HepG2 (cell line): Measurements from ENCODE around the gene MDH2. TPM values are rescaled to one million over a fixed set of nuclear protein-coding genes. Genes with fewer than 3 reads are reported as not detected.

Source experiments
- ARHGAP35 ChIP-seq: sonication (generic); formaldehyde crosslinking; IDR thresholded peaks from 2 replicates; pipeline ENCODE4 v1.9.0; 2022; ENCODE audit warnings: mild to moderate bottlenecking, inconsistent platforms, moderate library complexity, missing genetic modification reagents, borderline replicate concordance
- ARNTL ChIP-seq: sonication (generic); formaldehyde crosslinking; IDR thresholded peaks from 2 replicates; pipeline ENCODE4 v1.4.0; 2020; ENCODE audit warnings: mild to moderate bottlenecking, missing genetic modification reagents
- BCL6 ChIP-seq: IDR thresholded peaks from 2 replicates; pipeline ENCODE4 v1.6.1; 2016; ENCODE audit warnings: missing genetic modification reagents, missing compliant biosample characterization
- CBX1 ChIP-seq: IDR thresholded peaks from one replicate; pipeline ENCODE4 v1.6.1; 2016; ENCODE audit warnings: antibody characterized with exemption, low read depth
- CBX2 ChIP-seq, 2 experiments: fragments of 200-600 bp in 1 of 2; sonication (generic); formaldehyde crosslinking in 1 of 2; IDR thresholded peaks; 2 replicates each; pipeline versions ENCODE4 v1.7.0 to v1.8.1; 2018 to 2022; ENCODE audit warnings: low read depth in 2 of 2, low read length in 1 of 2, mild to moderate bottlenecking in 1 of 2, missing genetic modification reagents in 1 of 2
- EED ChIP-seq: sonication (generic); formaldehyde crosslinking; IDR thresholded peaks from 2 replicates; pipeline ENCODE4 v1.5.0; 2020; ENCODE audit warnings: mild to moderate bottlenecking, missing genetic modification reagents
- HNF4G ChIP-seq, 2 experiments: sonication (generic) in 1 of 2; formaldehyde crosslinking in 1 of 2; IDR thresholded peaks; 2 replicates each; pipeline versions ENCODE4 v1.4.0 to v1.6.1; 2011 to 2020; ENCODE audit warnings: borderline replicate concordance in 2 of 2, low read depth in 2 of 2, mild to moderate bottlenecking in 2 of 2, low read length in 1 of 2, missing genetic modification reagents in 1 of 2, moderate library complexity in 1 of 2
- IKZF4 ChIP-seq: sonication (generic); formaldehyde crosslinking; IDR thresholded peaks from 2 replicates; pipeline ENCODE4 v1.5.1; 2020; ENCODE audit warnings: borderline replicate concordance, mild to moderate bottlenecking, low read depth, missing genetic modification reagents; ENCODE audit errors: not compliant biosample characterization
- MAZ ChIP-seq, 2 experiments: sonication (generic) in 1 of 2; formaldehyde crosslinking in 1 of 2; IDR thresholded peaks; 2 replicates each; pipeline versions ENCODE4 v1.5.0 to v1.6.1; 2012 to 2020; ENCODE audit warnings: low read depth in 2 of 2, mild to moderate bottlenecking in 2 of 2, borderline replicate concordance in 1 of 2, improper control_type of control experiment in 1 of 2, low read length in 1 of 2, missing genetic modification reagents in 1 of 2, moderate library complexity in 1 of 2
- NFE2L1 ChIP-seq: sonication (generic); formaldehyde crosslinking; IDR thresholded peaks from 2 replicates; pipeline ENCODE4 v1.4.0; 2020; ENCODE audit warnings: missing genetic modification reagents, mild to moderate bottlenecking, borderline replicate concordance
- NR1H2 ChIP-seq: sonication (generic); formaldehyde crosslinking; IDR thresholded peaks from 2 replicates; pipeline ENCODE4 v1.8.1; 2022; ENCODE audit warnings: low read depth, missing genetic modification reagents, borderline replicate concordance
- PHF5A ChIP-seq: IDR thresholded peaks from one replicate; pipeline ENCODE4 v1.6.1; 2018; ENCODE audit warnings: low read depth, missing genetic modification reagents; ENCODE audit not compliant: unreplicated experiment
- TAF15 ChIP-seq: fragments of 200-400 bp; formaldehyde crosslinking; IDR thresholded peaks from one replicate; pipeline ENCODE4 v1.6.1; 2018; ENCODE audit warnings: mild to moderate bottlenecking, low read depth, low read length; ENCODE audit not compliant: poor library complexity, severe bottlenecking
- THYN1 ChIP-seq: sonication (generic); formaldehyde crosslinking; IDR thresholded peaks from 2 replicates; pipeline ENCODE4 v1.8.1; 2023; ENCODE audit warnings: low read depth, mild to moderate bottlenecking, moderate library complexity, missing genetic modification reagents, borderline replicate concordance
- ZBTB26 ChIP-seq: IDR thresholded peaks from 2 replicates; pipeline ENCODE4 v1.6.1; 2016; ENCODE audit warnings: missing compliant biosample characterization, missing genetic modification reagents, borderline replicate concordance
- ZNF205 ChIP-seq: IDR thresholded peaks from 2 replicates; pipeline ENCODE4 v1.6.1; 2018; ENCODE audit warnings: missing biosample characterization, missing genetic modification reagents
- ZNF24 ChIP-seq: fragments of 450-650 bp; IDR thresholded peaks from 2 replicates; pipeline ENCODE4 v1.6.1; 2017; ENCODE audit warnings: antibody characterized with exemption, mild to moderate bottlenecking
- ZNF260 ChIP-seq: sonication (generic); formaldehyde crosslinking; IDR thresholded peaks from 2 replicates; pipeline ENCODE4 v1.4.0; 2020; ENCODE audit warnings: missing genetic modification reagents, low read depth, mild to moderate bottlenecking, borderline replicate concordance
- ZNF430 ChIP-seq: sonication (generic); formaldehyde crosslinking; IDR thresholded peaks from 2 replicates; pipeline ENCODE4 v1.9.0; 2021; ENCODE audit warnings: mild to moderate bottlenecking, missing genetic modification reagents
- ZNF552 ChIP-seq: sonication (generic); formaldehyde crosslinking; IDR thresholded peaks from 2 replicates; pipeline ENCODE4 v1.9.0; 2022; ENCODE audit warnings: missing genetic modification reagents, mild to moderate bottlenecking, borderline replicate concordance
- ZNF761 ChIP-seq: sonication (generic); formaldehyde crosslinking; conservative IDR thresholded peaks from 2 replicates; pipeline ENCODE4 v1.4.0; 2020; ENCODE audit warnings: mild to moderate bottlenecking, missing genetic modification reagents
- ZNF83 ChIP-seq: sonication (generic); formaldehyde crosslinking; IDR thresholded peaks from 2 replicates; pipeline ENCODE4 v1.4.0; 2020; ENCODE audit warnings: missing genetic modification reagents, mild to moderate bottlenecking, borderline replicate concordance
- polyA plus RNA-seq, 8 experiments: library from polyadenylated mRNA; depleted of rRNA in 3 of 8; stranded (reverse) in 7 of 8; unstranded in 1 of 8; fragments of >200 nt; fragmentation: Illumina TruSeq in 4 of 8; extraction: Trizol in 4 of 8; gene quantifications; 2 replicates each; pipeline versions ENCODE4 v1.2.1 to v1.2.3, GENCODE V29; 2011 to 2016; ENCODE audit warnings: low read depth in 4 of 8, missing spikeins in 1 of 8, mixed read lengths in 1 of 8; ENCODE audit not compliant: insufficient read depth in 1 of 8
- total RNA-seq, 5 experiments: library from RNA; depleted of rRNA; stranded (reverse); fragments of >200 nt; fragmentation: Illumina TruSeq; extraction: Trizol; gene quantifications; 2 replicates each; pipeline ENCODE4 v1.2.3, GENCODE V29; 2016; ENCODE audit warnings: low read depth in 1 of 5
- TF ChIP-seq, protein P1 (sequence below): sonication (generic); formaldehyde crosslinking; IDR thresholded peaks from 2 replicates; pipeline ENCODE4 v1.4.0; 2020; ENCODE audit warnings: mild to moderate bottlenecking, low read depth, missing genetic modification reagents
- TF ChIP-seq, protein P2 (sequence below): sonication (generic); formaldehyde crosslinking; IDR thresholded peaks from 2 replicates; pipeline ENCODE4 v1.4.0; 2020; ENCODE audit warnings: missing genetic modification reagents, borderline replicate concordance

The MDH2 gene
- total and polyA plus RNA-seq, 2 of the 13 experiments (the other 11 are each of a cell fraction or from before 2014, with no cell fraction given), result 81.4 to 90.3 TPM

DNA sequence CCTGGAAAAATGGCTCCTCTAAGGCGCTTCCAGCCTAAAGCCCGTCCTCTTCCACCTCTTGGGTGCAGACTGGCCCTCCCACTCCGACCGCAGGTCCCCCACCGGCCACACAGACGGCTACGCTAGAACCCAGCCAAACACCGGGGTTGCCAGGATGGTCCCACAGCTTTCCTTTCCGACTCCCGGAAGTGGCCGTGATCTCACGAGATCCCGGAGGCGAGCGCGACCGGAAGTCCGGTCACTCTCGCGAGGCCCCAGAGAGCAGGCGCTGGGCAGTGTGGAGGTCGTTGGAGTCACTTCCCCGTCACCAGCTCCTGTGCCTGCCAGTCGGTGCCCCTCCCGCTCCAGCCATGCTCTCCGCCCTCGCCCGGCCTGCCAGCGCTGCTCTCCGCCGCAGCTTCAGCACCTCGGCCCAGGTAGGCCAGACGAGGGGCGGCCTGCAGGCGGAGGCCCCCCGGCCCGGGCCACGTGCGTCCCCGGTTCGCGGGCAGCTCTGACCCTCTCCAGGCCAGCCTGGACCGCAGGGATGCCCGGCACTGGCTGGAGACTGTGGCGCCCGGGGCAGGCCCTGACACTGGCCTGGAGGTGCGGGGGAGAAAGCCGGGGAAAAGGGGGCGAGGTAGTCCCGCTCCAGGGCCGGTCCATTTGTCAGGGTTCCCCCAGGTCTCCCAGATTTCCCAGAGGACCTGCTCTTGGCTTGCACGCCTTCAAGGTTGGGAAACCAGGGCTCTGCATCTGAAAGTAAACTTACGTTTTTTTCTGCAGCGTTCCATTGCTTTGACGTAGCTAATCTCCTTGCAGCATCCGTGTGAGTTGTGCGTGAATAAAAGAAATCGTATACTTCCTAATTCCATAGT is at the start of gene MDH2, which contains the start of gene STYXL1 (continued):
- TF ChIP-seq ZNF761 (no peak), PHF5A (CRISPR knock-in tag) (peak; percentile 52), BCL6 (CRISPR knock-in tag) (peak; percentile 47), ZNF430 (peak; percentile 89), ZBTB26 (CRISPR knock-in tag) (peak; percentile 57; the same call in 1 of the 2 replicates), MAZ (IDR thresholded peaks at IDR 0.05; ENCODE audit: borderline replicate concordance, low read depth, low read length) (peak; percentile 56; the same call in 1 of the 2 replicates), MAZ (CRISPR knock-in tag; IDR thresholded peaks at IDR 0.05; ENCODE audit: low read depth) (peak; percentile 92), ZNF260 (CRISPR knock-in tag) (no peak), TAF15 (no peak), THYN1 (CRISPR knock-in tag) (no peak), HNF4G (IDR thresholded peaks at IDR 0.05; ENCODE audit: borderline replicate concordance, low read depth, low read length) (peak; percentile 40; the same call in 1 of the 2 replicates), HNF4G (CRISPR knock-in tag; IDR thresholded peaks at IDR 0.05; ENCODE audit: borderline replicate concordance, low read depth) (0 out of 2 replicates have a peak, but pooled peaks have one; percentile 52), ZNF83 (CRISPR knock-in tag) (no peak), CBX1 (peak; percentile 67), NFE2L1 (CRISPR knock-in tag) (no peak), IKZF4 (CRISPR knock-in tag) (no peak), ARHGAP35 (CRISPR knock-in tag) (no peak), CBX2 (IDR thresholded peaks at IDR 0.05; ENCODE audit: low read depth, low read length) (no peak), CBX2 (CRISPR knock-in tag; IDR thresholded peaks at IDR 0.05; ENCODE audit: low read depth) (no peak), ZNF24 (no peak), ARNTL (peak; percentile 43; the same call in 1 of the 2 replicates), ZNF205 (peak; percentile 82; the same call in 1 of the 2 replicates), EED (CRISPR knock-in tag) (peak; percentile 87), NR1H2 (CRISPR knock-in tag) (peak; percentile 85; the same call in 1 of the 2 replicates), ZNF552 (no peak)
- TF ChIP-seq, protein P1, sequence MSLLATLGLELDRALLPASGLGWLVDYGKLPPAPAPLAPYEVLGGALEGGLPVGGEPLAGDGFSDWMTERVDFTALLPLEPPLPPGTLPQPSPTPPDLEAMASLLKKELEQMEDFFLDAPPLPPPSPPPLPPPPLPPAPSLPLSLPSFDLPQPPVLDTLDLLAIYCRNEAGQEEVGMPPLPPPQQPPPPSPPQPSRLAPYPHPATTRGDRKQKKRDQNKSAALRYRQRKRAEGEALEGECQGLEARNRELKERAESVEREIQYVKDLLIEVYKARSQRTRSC (CRISPR knock-in tag), result no peak
- TF ChIP-seq, protein P2, sequence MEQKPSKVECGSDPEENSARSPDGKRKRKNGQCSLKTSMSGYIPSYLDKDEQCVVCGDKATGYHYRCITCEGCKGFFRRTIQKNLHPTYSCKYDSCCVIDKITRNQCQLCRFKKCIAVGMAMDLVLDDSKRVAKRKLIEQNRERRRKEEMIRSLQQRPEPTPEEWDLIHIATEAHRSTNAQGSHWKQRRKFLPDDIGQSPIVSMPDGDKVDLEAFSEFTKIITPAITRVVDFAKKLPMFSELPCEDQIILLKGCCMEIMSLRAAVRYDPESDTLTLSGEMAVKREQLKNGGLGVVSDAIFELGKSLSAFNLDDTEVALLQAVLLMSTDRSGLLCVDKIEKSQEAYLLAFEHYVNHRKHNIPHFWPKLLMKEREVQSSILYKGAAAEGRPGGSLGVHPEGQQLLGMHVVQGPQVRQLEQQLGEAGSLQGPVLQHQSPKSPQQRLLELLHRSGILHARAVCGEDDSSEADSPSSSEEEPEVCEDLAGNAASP, result peak; percentile 33; the same call in 1 of the 2 replicates
